Measurements from ENCODE around the gene PLET1.

Gene PLET1

GRCh38 chr11:112241486-112241885 lies 19.2 kb downstream of the PLET1 start:
- peak; percentile 88 for DNase-seq (ENCODE audit: low read depth)

GRCh38 chr11:112238041-112238440 lies 22.6 kb downstream of the PLET1 start:
- DNase-seq (ENCODE audit: low read depth), result no peak

- DNase-seq (ENCODE audit: low read depth), result no peak
Measured at GRCh38 chr11:112237451-112237850, 23.2 kb downstream of the PLET1 start.

- DNase-seq (ENCODE audit: low read depth), result no peak
Measured at GRCh38 chr11:112235750-112236390, 24.8 kb downstream of the PLET1 start.

- DNase-seq (ENCODE audit: low read depth), result no peak
Measured at GRCh38 chr11:112231952-112232351, 28.7 kb downstream of the PLET1 start.

DNA sequence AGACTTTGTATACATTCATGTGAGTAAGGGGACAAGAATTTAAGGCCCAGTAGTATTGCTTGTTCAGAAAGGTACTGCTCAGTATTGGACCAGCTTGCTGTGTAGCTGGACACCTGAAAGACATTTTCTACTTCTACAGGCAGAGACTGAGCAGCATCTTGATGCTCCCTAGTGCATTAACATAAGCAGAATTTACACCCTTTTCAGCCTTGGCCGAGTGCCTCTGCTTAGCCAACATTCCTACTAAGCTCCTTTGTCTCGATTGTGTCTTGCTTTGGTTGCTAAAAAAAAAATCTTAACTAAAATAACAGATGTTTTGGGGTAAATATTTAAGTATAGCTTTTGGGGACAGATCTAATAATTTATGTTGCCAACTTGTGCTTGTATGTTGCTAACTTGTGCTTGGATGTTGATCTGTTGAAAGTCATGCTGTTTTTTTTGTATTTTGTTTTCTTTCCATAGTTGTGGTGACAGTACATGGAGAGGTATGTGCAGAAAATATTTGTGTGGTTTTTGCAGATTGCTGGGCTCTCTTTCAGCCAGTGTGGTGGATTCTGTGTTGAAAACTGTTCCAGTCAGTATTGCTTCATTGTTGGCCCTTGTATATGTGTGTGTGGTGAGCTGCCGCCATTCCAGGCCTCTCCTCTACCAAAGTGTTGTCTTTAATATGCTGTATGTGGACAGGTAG lies 30.8 kb downstream of the PLET1 start:
- DNase-seq (ENCODE audit: low read depth), result peak; percentile 95

GRCh38 chr11:112229159-112229558 lies 31.5 kb downstream of the PLET1 start:
- no peak for DNase-seq (ENCODE audit: low read depth)

GRCh38 chr11:112228706-112229105 lies 32.0 kb downstream of the PLET1 start:
- no peak for DNase-seq (ENCODE audit: low read depth)

- peak; percentile 36 for DNase-seq (ENCODE audit: low read depth)
Measured at GRCh38 chr11:112227471-112227870, 33.2 kb downstream of the PLET1 start.

GRCh38 chr11:112226831-112227401 lies 33.7 kb downstream of the PLET1 start:
- DNase-seq (ENCODE audit: low read depth), result peak; percentile 49

DNA sequence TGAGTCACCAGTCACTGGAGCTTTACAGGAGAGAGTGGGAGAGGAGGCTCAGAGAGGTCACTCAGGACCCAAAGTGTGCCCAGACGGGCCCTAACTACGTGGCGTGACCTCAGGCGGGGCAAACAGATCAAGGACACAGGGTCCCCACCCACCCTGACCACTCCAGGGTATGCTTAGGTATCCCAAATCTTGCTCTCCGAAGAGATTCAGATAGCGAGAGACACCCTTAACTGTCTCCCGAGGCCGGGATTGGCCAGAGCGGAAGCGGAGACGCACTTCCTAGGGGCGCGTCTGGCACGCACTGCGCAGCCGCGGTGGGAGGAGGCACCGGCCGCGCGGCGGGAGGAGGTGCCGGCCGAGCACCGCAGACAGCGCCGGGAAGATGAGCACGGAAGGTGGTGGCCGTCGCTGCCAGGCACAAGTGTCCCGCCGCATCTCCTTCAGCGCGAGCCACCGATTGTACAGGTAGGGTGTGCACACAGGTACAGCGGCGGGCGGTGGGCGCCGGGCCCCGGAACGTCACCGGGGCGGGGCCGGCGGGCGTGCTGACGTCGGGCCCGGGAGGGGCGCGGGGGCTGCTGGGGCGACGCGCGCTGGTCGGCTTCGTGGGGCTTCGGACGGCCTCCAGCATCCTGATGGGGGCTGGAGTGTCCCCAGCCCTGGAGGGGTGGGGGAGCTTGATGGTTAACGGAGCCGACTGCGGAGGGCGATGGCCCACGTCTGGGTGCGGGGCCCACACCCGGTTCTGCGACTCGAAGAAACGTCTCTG lies 34.4 kb downstream of the PLET1 start, which contains the start of gene PTS:
Gene PTS, plus strand, starts transcription at position 367 of the 769 bp plus-strand sequence. Its CDS starts 16 bp downstream, at position 383.
- DNase-seq (ENCODE audit: low read depth), result peak; percentile 87

DNA sequence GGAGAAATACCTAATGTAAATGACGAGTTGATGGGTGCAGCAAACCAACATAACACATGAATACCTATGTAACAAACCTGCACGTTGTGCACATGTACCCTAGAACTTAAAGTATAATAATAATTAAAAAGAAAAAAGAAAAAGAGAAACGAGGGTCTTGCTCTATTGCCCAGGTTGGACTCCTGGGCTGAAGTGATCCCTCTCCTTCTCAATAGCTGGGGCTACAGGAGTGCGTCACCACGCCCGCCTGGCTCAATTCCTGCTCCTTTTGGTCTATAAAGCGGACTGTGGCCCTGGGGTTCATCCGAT lies 35.0 kb downstream of the PLET1 start:
- no peak for DNase-seq (ENCODE audit: low read depth)

DNA sequence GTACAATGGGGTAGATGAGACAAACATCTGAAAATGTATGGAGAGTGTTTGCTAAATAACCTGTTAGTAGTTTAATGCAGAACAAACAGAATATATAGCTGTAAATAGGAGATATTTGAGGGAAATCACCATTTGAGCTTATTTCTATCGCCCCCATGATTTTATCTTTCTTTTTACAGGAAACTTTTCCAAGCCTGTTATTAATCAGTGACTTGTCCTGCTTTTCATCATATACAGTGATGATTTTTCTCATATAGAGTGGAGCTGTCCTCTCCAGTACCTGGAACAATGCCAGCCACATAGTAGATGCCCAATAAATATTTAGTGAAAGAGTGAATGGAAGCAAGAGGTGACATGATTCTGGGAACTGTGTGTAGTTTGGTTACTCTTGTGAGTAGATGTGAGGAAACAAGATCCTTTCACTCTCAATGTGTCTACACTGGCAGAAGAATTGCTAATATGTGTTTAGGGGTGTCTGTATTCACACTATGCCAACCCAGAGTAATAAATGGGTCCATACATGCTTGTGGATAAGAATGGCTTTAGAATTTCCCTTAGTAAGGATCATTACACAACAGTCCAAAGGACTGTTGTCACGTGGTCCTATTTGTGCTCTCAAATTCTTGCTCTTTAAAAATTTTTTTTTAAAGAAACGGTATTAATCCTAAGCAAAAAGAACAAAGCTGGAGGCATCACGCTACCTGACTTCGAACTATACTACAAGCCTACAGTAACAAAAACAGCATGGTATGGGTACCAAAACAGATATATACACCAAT lies 36.7 kb downstream of the PLET1 start:
- no peak for DNase-seq (ENCODE audit: low read depth)

GRCh38 chr11:112223121-112223520 lies 37.5 kb downstream of the PLET1 start:
- DNase-seq (ENCODE audit: low read depth), result no peak

GRCh38 chr11:112222303-112222702 lies 38.4 kb downstream of the PLET1 start:
- DNase-seq (ENCODE audit: low read depth), result no peak

DNA sequence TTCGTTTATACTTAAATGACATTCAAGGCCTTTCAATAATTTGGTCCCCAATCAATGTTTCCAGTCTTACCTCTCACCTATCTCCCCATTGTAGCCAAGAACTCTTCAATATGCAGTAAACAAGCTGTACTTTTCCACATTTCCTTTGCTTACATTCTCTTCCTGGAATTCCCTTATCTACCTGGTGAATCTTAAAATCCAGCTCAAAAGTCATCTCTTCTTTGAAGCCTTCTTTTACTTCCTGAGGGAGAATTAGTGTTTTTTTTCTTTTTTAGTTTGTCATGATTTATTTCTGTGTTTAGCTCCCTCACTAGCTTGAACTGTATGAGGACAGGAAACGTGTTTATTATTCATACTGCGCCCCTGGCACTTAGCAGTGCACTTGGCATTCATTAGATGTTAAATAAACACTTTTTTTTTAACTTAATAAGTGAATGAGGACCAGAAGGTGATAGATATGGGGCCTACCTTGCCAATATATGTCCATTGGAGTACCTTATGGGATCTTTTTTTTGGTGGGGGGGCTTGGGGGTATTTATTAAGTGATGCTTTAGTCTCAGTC lies 39.3 kb downstream of the PLET1 start:
- DNase-seq (ENCODE audit: low read depth), result no peak

DNA sequence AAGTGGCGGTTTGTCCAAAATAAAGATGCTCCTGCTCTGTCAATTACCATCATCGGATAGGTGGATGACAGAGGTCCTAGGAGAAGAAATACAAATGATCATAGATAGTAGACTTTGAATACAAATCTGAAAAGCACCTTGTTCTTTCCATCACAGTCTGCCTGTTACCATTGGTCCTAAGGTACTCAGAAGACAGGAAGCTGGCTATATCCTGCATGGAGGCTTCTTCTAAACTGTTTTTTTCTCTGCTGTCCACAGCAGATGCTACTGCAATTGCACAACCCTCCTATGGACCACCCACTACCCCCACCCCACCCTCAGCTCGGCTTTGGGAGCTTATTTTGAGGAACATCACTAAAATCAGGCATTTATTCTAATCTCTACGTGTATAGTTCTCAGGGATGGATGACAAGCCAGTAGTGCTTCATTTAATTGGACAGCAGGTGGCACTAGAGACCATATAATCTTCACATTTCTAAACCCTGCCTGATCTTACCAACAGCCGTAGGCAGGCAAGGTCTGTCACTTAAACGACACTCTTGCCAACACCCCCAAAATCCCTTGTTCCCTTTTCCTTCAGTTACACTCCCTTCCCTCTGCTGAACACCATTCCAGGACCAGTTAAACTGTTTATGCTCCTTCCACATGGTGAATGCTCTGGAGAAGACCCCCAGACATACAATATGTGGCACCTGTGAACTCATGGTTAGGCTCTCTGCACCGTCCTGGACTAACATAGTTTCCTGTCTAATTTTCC lies 41.0 kb downstream of the PLET1 start:
- DNase-seq (ENCODE audit: low read depth), result peak; percentile 64

- DNase-seq (ENCODE audit: low read depth), result peak; percentile 86
Measured at GRCh38 chr11:112216561-112217105, 44.0 kb downstream of the PLET1 start.

GRCh38 chr11:112215621-112216020 lies 45.0 kb downstream of the PLET1 start:
- DNase-seq (ENCODE audit: low read depth), result no peak

DNA sequence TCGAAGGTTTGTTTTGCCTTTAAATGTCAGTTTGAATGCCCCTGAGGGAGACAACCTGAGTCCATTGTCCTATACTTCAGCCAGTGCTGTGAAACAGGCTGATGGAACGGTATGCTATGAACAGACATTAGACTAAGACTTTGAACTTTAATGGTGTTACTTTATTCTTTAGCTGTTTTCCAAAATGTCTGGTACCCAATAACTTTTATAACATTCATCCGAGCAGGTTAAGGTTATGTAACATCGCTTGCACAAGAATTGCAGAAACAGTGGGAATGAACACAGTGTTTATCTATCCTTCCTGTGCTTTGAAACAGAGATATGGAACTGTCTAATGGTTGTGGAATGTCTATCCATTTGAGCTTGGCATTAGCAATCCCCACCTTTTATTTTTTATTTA lies 46.9 kb downstream of the PLET1 start:
- DNase-seq (ENCODE audit: low read depth), result no peak

- no peak for DNase-seq (ENCODE audit: low read depth)
Measured at GRCh38 chr11:112212710-112213109, 48.0 kb downstream of the PLET1 start.

Data from fibroblast of gingiva (primary cell).